Stimulated activated CD4-positive, alpha-beta T cell treated with anti-CD3 and anti-CD28 coated beads, Interleukin-2, amount 100 ng/mL, for 24 hours (primary cell): ENCODE measurements around the gene OSBPL8.

Source experiments
- DNase-seq, 2 donors: peaks; one replicate each; pipeline ENCODE4 v3.0.0-alpha.2; 2020

The OSBPL8 gene

GRCh38 chr12:76559400-76560085, at the start of gene OSBPL8:
OSBPL8 (minus strand) TSS chr12:76559771; CDS start chr12:76487551, 72,220 bp downstream.
- DNase-seq, result peak; percentile 96 to 98

GRCh38 chr12:76608070-76608469, 48.5 kb upstream of the OSBPL8 start:
- DNase-seq, result no peak

- no peak for DNase-seq
Observed at GRCh38 chr12:76595056-76595455, 35.5 kb upstream of the OSBPL8 start.

GRCh38 chr12:76591476-76591875, 31.9 kb upstream of the OSBPL8 start:
- no peak for DNase-seq

GRCh38 chr12:76590131-76590530, 30.6 kb upstream of the OSBPL8 start:
- no peak for DNase-seq

GRCh38 chr12:76588881-76589565, 29.5 kb upstream of the OSBPL8 start:
- DNase-seq, result no peak

GRCh38 chr12:76587428-76588178, 28.0 kb upstream of the OSBPL8 start:
- DNase-seq, result no peak

- DNase-seq, result peak; percentile 8 to 37
Observed at GRCh38 chr12:76586764-76587395, 27.3 kb upstream of the OSBPL8 start.

- no peak for DNase-seq
Observed at GRCh38 chr12:76583301-76583700, 23.7 kb upstream of the OSBPL8 start.

- no peak for DNase-seq
Observed at GRCh38 chr12:76573840-76574373, 14.3 kb upstream of the OSBPL8 start.

GRCh38 chr12:76571256-76571655, 11.7 kb upstream of the OSBPL8 start:
- no peak for DNase-seq

GRCh38 chr12:76569685-76570604, 10.4 kb upstream of the OSBPL8 start:
- DNase-seq, result no peak

GRCh38 chr12:76568888-76569551, 9.4 kb upstream of the OSBPL8 start:
- no peak for DNase-seq

- DNase-seq, result no peak
Observed at GRCh38 chr12:76568130-76568529, 8.6 kb upstream of the OSBPL8 start.

GRCh38 chr12:76563061-76563460, 3.5 kb upstream of the OSBPL8 start:
- no peak for DNase-seq

GRCh38 chr12:76562130-76562529, 2.6 kb upstream of the OSBPL8 start:
- DNase-seq, result no peak

GRCh38 chr12:76560086-76560491, 518 bp upstream of the OSBPL8 start:
- no peak for DNase-seq

- DNase-seq, result peak; percentile 80 to 83
Observed at GRCh38 chr12:76558684-76559399, 729 bp downstream of the OSBPL8 start.

GRCh38 chr12:76556368-76556767, 3.2 kb downstream of the OSBPL8 start:
- no peak for DNase-seq

- DNase-seq, result no peak
Observed at GRCh38 chr12:76555797-76556196, 3.8 kb downstream of the OSBPL8 start.
